ENCODE data around the gene TMEM219. TPM values are rescaled to one million over a fixed set of nuclear protein-coding genes. Genes with fewer than 3 reads are reported as not detected.
"Not testable (repeated sequence)": the region's sequence is repeated elsewhere in the genome, so short reads cannot be mapped to it uniquely, and the experiment has no call there.

TMEM219 gene
- total RNA-seq, 2 donors from 2014 or later, result 67.5 to 71.9 TPM

DNA sequence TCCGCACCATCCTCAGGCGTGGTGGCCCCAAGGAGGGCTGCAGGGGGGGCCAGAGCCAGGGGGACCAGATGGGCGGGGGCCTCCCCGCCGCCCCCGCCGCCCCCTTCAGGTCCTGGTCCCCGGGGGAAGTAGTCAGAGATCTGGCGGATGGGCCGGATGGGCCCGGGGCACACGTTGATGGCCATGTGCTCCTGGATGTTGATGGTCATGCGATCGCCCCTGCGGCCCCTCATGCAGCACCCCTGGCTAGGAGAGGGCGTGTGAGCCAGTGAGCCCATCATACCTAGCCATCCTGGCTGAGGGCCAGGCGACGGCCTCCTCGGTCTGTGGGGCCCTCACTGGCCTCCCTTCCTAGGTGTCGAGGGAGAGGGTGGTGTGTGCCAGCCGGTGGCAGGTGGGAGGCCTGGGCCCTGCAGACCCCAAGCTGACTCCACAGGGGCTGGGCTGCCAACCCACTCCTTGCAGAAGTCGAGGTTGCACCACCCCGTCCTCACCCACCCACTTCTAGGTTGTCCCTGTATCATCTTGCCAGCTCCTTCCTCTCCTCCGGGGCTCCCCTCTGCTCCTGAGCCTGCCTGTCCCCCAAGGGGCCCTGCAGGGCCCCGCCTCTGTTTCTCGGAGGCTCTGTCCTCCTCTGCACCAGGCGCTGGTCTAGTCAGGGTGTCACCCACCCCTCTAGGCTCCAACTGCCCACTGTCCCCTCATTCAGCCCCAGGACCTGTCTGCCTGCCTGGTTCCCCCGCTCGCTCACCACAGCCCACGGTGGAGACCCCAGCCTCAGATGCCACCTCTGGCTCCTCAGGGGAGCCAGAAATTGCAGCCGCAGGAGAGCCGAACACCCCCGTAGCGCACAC lies 48.3 kb downstream of the TMEM219 start:
- intact Hi-C loops (cut with DNase I), result loop anchor here (10.0 kb wide), 2 partner anchors 105 to 305 kb away; partner anchors contain the start of gene ASPHD1
- Histone ChIP-seq H3K36me3 (replicated peaks in 1 of 2; ENCODE audit: insufficient read depth in 1 of 2, low read depth in 2 of 2) (no peaks in the 10 kb centered on the region), H3K4me3 (peak overlapping the region in 1 of 2 donors; percentile 17), H3K27me3 (peaks cover 3 to 20% of the 10 kb centered on the region in 2 donors), H3K9me3 (no peaks in the 10 kb centered on the region), H3K4me1 (peaks cover 29% of the 10 kb centered on the region), H3K27ac (no peak overlapping the region)
- no peak for ATAC-seq
- DNase-seq, result no peak
- WGBS, 2 donors, result 9 to 11% methylated on average over 15 to 19 of the region's 34 CpGs
- TF ChIP-seq, protein P1, sequence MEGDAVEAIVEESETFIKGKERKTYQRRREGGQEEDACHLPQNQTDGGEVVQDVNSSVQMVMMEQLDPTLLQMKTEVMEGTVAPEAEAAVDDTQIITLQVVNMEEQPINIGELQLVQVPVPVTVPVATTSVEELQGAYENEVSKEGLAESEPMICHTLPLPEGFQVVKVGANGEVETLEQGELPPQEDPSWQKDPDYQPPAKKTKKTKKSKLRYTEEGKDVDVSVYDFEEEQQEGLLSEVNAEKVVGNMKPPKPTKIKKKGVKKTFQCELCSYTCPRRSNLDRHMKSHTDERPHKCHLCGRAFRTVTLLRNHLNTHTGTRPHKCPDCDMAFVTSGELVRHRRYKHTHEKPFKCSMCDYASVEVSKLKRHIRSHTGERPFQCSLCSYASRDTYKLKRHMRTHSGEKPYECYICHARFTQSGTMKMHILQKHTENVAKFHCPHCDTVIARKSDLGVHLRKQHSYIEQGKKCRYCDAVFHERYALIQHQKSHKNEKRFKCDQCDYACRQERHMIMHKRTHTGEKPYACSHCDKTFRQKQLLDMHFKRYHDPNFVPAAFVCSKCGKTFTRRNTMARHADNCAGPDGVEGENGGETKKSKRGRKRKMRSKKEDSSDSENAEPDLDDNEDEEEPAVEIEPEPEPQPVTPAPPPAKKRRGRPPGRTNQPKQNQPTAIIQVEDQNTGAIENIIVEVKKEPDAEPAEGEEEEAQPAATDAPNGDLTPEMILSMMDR (IDR thresholded peaks at IDR 0.05), result no peak
- no peak for TF ChIP-seq POLR2A (IDR thresholded peaks at IDR 0.05)

DNA sequence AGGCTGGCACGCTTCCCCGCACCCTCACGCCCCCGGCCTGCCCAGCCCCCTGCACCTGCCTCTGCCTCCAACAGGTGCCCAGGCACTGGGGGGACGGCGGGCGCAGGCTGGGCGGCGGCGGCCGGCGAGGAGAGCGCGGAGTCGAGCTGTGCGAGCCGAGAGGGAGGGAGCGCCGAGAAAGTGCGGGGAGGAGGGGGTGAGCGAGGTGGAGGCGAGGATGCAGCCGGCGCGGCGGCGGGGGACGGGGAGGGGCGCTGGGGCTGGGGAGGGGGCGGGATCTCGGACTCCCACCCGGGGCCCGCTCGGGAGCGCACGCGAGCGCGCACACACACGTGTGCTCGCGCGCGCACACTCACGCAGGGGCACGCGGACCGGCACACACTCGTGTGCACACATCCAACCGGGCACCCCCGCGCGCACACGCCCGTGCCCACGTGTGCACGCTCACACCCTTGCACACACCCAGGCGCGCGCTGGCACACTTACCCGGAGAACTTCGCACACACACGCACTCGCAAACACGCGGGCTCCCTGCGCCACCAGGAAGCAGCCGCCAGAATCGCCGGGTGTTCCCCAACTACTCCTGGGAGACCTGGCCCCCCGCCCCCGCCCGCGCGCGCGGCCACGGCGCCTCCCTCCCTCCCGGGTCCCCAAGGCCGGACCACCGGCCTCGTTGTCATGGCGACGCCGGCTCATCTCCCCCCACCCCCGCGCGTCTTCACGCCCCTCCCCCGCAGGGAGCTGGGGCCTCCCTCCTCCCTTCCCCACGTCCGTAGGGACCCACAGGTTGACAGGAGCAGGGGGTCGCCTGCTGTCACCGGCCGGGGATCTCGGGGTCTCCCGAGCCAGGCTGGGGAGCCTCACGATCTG lies 49.2 kb downstream of the TMEM219 start, which contains the start of gene DOC2A:
DOC2A (minus strand) TSS at position 184 of the 870 bp plus-strand sequence. CDS start 805 bp downstream, outside the sequence.
- no peak for DNase-seq
- peaks cover 3 to 20% of the 10 kb centered on the region in 2 donors for H3K27me3 ChIP-seq
- H3K36me3 ChIP-seq (replicated peaks in 1 of 2; ENCODE audit: insufficient read depth in 1 of 2, low read depth in 2 of 2), result no peaks in the 10 kb centered on the region

DNA sequence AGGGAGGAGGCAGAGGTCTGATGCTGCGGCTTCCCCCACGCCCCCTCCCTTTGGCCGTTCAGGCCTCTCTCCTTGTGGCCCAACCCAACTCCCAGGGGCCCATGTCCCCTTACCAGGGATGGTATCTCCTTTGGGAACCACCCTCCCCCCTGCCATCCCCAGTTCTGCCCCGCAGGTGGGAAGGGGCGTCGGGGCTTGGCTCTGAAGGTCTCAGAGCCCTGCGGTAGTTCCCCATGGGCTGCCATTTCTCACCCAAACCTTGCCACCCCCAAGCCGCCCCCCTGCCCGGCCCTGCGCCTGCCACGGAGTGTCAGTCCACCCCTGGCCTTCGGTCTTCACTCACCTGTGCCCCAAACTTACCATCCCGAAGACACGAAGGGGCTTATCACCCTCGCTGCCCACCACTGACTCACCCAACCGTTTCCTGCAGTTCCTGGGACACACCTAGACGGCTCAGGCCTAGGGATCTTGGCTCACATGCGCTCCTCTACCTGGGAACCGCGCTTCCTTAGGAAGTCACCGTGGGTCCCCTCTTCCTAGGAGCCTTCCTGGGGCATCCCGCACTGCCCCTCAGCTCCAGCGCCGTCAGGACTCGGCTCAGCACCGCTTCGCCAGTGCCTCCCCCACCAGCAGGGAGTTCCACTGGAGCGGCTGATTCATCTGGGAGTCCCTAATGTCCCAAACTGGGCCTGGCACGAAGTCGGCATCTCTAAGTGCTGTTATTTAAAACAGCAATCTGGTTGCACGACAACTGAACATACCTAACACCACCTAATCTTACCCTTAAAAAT lies 50.0 kb downstream of the TMEM219 start:
- Histone ChIP-seq H3K27me3 (peaks cover 3 to 20% of the 10 kb centered on the region in 2 donors), H3K36me3 (replicated peaks in 1 of 2; ENCODE audit: insufficient read depth in 1 of 2, low read depth in 2 of 2) (no peaks in the 10 kb centered on the region), H3K4me1 (peaks cover 19% of the 10 kb centered on the region), H3K9me3 (no peaks in the 10 kb centered on the region), H3K4me3 (no peak overlapping the region), H3K27ac (no peak overlapping the region)
- ATAC-seq, result no peak
- TF ChIP-seq POLR2A (IDR thresholded peaks at IDR 0.05), result no peak
- TF ChIP-seq, protein P1 (IDR thresholded peaks at IDR 0.05), result no peak
- intact Hi-C loops (cut with DNase I), result no loop called here
- peak in 1 of 4 donors; percentile 10 for DNase-seq
- 28 to 33% methylated on average over 27 to 31 of the region's 31 CpGs for WGBS, 2 donors

More for the DNA sequence above, 49.2 kb downstream of the TMEM219 start, which contains the start of gene DOC2A:
- no peak for TF ChIP-seq POLR2A (IDR thresholded peaks at IDR 0.05)
- TF ChIP-seq, protein P1 (IDR thresholded peaks at IDR 0.05), result no peak
- intact Hi-C loops (cut with DNase I), result no loop called here
- Histone ChIP-seq H3K4me3 (peak within 1 kb of the TSS; percentile 9 to 17), H3K4me1 (peaks cover 20% of the 10 kb centered on the region), H3K27ac (no peak within 1 kb of the TSS), H3K9me3 (no peaks in the 10 kb centered on the region)
- WGBS, 2 donors, result 1% methylated on average over 91 of the region's 99 CpGs; no CpG with 5 or more reads in 1 of the 2 donors
- ATAC-seq, result no peak

DNA sequence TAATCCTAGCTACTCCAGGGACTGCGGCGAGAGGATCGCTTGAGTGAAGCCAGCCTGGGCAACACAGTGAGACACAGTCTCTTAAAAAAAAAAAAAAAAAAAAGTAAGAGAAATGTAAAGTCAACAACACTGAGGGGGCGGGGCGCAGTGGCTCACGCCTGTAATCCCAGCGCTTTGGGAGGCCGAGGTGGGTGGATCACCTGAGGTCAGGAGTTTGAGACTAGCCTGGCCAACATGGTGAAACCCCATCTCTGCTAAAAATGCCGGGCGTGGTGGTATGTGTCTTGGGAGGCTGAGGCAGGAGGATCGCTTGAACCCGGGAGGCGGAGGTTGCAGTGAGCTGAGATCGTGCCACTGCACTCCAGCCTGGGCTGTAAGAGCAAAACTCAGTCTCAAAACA lies 50.7 kb downstream of the TMEM219 start:
- H3K36me3 ChIP-seq (replicated peaks in 1 of 2; ENCODE audit: insufficient read depth in 1 of 2, low read depth in 2 of 2); intact Hi-C loops (cut with DNase I): not testable (repeated sequence)
- H3K27me3 ChIP-seq, result peaks cover 3 to 20% of the 10 kb centered on the region in 2 donors

DNA sequence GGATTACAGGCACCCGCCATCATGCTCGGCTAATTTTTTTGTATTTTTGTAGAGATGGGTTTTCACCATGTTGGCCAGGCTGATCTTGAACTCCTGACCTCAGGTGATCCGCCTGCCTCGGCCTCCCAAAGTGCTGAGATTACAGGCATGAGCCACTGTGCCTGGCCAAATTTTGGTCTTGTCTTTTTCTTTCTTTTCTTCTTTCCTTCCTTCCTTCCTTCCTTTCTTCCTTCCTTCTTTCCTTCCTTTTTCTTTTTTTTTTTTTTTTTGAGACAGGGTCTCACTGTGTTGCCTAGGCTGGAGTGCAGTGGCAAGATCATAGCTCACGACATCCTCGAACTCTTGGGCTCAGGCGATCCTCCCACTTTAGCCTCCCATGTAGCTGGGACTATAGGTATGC lies 53.6 kb downstream of the TMEM219 start:
- H3K9me3 ChIP-seq; H3K4me3 ChIP-seq; H3K36me3 ChIP-seq (replicated peaks in 1 of 2; ENCODE audit: insufficient read depth in 1 of 2, low read depth in 2 of 2); H3K27ac ChIP-seq; DNase-seq; ATAC-seq; intact Hi-C loops (cut with DNase I): not testable (repeated sequence)
- WGBS, 2 donors, result 86 to 90% methylated on average over 7 of the region's 7 CpGs
- peaks cover 13% of the 10 kb centered on the region for H3K4me1 ChIP-seq
- H3K27me3 ChIP-seq, result peaks cover 0 to 11% of the 10 kb centered on the region in 2 donors

More for the DNA sequence above, 50.7 kb downstream of the TMEM219 start:
- DNase-seq, H3K9me3 ChIP-seq, ATAC-seq, H3K27ac ChIP-seq, H3K4me3 ChIP-seq: not testable (repeated sequence)
- WGBS, 2 donors, result 81 to 84% methylated on average over 14 of the region's 14 CpGs
- H3K4me1 ChIP-seq, result peaks cover 19% of the 10 kb centered on the region
